AG10803 (cell line): Measurements from ENCODE around the gene ARHGAP26.

Source experiments
- DNase-seq: peaks from one replicate; pipeline ENCODE4 v3.0.0; 2010; ENCODE audit warnings: low read depth
- H3K4me3 ChIP-seq: 2 replicates; pipeline ENCODE4 v1.5.1; 2011; ENCODE audit warnings: mild to moderate bottlenecking, low read length, control low read depth
- TF ChIP-seq, protein P1 (sequence below): conservative IDR thresholded peaks from 2 replicates; pipeline ENCODE4 v1.5.1; 2011; ENCODE audit warnings: mild to moderate bottlenecking, low read length, control low read depth, inconsistent platforms

Gene ARHGAP26

DNA sequence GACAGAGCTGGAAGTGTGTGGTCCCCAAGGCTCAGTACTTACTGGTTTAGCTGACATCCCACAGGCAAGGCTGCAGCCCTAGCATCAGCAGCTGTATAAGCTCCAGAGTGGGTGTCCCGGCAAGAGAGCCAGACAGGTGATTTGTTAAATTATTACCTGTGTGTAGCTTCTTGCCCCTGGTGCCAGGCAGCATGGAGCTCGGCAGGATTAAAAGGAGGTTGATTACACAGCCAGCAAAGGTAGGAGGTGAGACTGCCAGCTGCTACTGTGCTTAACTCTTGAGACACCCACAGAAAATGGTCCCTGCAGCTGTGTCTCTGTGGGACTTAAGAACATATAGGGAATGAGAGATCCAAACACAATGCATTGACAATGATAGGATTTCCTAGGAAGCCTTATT lies 54.2 kb downstream of the ARHGAP26 start:
- H3K4me3 ChIP-seq = no peak overlapping the region
- DNase-seq = no peak
- TF ChIP-seq, protein P1, sequence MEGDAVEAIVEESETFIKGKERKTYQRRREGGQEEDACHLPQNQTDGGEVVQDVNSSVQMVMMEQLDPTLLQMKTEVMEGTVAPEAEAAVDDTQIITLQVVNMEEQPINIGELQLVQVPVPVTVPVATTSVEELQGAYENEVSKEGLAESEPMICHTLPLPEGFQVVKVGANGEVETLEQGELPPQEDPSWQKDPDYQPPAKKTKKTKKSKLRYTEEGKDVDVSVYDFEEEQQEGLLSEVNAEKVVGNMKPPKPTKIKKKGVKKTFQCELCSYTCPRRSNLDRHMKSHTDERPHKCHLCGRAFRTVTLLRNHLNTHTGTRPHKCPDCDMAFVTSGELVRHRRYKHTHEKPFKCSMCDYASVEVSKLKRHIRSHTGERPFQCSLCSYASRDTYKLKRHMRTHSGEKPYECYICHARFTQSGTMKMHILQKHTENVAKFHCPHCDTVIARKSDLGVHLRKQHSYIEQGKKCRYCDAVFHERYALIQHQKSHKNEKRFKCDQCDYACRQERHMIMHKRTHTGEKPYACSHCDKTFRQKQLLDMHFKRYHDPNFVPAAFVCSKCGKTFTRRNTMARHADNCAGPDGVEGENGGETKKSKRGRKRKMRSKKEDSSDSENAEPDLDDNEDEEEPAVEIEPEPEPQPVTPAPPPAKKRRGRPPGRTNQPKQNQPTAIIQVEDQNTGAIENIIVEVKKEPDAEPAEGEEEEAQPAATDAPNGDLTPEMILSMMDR = no peak

DNA sequence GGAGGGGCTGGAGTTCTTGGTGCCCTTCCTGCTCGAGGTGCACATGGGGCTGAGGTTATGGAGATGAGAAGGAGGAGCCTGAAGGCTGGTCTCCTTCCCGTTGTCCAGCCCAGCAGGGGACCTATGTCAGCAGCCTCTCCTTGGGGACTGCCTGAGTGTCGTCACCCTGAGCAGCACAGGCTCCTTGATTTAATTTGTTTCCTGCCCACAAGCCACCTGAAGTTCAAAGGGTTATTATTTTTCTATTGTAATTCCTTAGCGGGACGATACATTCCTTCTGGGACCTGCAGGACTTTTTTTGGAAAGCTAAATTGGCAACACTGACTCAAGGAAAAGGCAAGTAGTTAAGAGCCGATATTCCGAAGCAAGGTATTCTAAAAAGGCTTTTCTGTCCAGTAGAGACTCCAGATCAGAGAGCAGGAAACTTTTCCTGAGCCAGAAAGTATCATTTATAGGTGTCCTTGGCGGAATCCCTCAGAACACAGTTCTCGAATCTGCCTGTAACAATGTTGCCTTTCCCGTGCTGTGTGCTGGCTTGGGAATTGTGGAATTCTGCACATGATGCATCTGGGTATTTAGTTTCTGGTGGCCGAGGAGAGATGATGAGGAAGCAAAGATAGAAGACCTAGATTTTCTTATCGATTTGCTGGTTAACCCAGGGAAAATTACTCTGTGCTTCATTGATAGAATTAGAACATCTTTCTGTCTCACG lies 55.4 kb downstream of the ARHGAP26 start:
- DNase-seq = no peak
- no peak overlapping the region for H3K4me3 ChIP-seq
- TF ChIP-seq, protein P1 = no peak

DNA sequence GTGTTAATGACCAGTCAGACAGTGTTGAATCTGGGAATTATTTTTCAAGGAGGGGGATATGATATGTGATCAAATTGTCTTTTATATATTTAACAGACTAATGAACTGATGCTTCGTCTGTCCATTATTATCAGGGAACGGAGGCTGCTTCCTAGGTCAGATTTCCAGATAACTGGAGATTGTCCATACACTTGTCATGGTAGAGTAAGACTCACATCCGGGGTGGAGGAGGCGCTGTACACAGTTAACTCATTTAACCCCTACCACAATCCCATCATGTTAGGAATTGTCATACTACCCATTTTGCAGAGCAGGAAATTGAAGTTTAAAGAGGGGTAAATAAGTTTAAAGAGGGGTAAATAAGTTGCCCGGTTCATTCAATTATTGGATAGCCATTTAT lies 55.9 kb downstream of the ARHGAP26 start:
- no peak for DNase-seq
- TF ChIP-seq, protein P1 = no peak

DNA sequence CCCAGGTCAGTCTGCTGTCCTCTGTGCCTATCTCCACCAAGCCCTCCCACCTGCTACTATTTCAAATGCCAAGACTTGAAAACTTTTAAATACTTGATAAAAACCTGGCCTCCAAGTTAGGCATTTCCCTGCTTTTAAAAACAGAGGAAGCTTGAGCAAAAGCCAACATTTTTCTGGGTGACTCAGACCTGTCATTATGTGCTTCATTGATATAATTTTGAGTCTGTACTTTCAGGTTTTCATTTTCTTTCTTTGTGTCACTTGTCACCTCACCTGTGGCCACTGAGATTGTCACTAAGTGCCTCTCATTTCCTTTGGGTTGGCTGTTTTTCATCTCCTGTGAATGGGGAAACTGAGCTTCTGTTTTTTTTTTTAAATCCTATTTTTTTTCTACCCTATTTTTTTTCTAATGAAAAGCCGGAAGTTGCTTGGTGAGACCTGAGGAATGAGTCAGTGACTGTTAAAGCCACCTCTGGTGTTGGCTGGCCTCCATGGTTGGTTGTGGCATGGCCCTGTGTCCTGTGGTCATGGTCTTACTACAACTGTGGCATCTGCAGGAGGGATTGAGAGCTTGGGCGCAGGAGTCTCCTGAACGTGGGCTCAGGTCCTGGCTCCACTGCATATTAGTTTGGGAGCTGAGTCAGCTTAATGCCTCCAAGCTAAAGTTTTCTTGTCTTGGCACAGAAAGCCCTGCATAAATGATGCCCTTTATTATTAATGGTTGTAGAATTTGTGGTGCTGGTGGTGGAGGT lies 56.7 kb downstream of the ARHGAP26 start:
- no peak overlapping the region for H3K4me3 ChIP-seq
- TF ChIP-seq, protein P1 = no peak
- peak; percentile 51 for DNase-seq

More for the DNA sequence above, 55.9 kb downstream of the ARHGAP26 start:
- H3K4me3 ChIP-seq = no peak overlapping the region

DNA sequence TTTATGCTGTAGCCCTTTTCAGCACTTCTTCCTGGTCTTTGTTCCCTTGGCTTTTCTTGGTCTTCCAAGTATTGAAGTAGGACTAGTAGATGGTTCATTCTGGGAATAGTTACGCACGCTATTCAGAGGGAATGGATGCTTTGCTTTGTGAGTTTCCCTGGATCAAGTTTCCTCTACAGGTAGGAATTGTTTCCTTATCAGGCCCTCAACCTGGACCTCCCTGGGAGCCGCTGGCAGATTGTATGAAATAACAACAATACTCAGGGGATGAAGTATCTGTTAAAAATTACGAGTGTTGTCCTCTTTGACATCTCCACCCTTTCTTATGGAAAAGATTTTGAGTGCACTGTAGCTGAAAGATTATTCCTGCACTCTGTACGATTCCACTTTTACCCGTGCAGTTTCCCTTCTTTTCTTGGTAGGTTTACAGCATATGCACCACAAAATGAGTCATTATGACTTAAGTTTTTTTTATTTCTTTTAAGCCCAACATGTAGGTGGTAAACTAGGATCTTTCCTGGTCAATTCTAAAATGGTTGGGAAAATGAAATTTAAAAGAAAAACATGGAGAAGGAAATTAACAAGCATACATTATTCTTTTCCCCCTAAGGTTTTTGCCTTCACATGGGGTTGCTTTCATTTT lies 57.9 kb downstream of the ARHGAP26 start:
- DNase-seq = no peak
- TF ChIP-seq, protein P1 = no peak
- H3K4me3 ChIP-seq = no peak overlapping the region

DNA sequence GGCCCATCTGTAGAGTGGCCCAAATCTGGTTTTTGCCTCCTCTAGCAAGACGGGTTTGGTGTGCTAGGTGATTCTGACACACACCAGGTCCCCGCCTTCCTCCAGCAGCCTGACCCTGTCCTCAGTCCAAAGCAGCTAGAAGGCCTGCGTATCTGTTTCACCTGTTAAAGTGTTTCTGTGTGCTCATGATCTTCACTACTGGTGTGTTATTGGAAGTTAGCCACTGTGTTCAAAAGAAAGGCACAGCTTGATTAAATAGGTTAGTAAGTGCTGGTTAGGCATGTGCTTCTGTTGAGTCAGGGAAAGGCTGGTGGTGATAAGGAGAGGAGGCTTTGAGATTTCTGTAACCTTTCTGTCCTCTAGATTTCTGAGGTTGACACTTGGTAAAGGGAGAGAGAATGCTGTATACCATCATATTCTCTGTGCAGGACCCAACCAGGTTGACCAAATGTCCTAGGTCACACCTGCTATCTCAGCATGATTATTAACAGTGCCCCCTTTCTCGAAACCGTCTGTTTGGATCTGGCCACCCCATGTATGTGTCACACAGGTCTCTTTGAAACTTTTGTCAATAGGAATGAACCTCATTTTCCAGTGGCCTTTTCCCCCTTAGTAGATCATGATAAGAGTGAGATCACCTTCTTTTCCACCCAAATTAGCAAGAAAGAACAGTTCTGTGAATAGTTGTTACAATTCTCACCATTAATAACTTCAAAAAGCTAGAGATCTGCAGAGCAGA lies 58.8 kb downstream of the ARHGAP26 start:
- H3K4me3 ChIP-seq = no peak overlapping the region
- DNase-seq = no peak
- TF ChIP-seq, protein P1 = no peak
